Activated CD4-positive, alpha-beta T cell treated with anti-CD3 and anti-CD28 coated beads, Interleukin-10, Interleukin-2, amounts not matched to agents 100 ng/mL and 50 ng/mL, durations not matched to agents 16 hours and 8 hours (primary cell): ENCODE data around the gene OSTC.

Source experiments
- DNase-seq: peaks from one replicate; pipeline ENCODE4 v3.0.0-alpha.2; 2020

OSTC gene

DNA sequence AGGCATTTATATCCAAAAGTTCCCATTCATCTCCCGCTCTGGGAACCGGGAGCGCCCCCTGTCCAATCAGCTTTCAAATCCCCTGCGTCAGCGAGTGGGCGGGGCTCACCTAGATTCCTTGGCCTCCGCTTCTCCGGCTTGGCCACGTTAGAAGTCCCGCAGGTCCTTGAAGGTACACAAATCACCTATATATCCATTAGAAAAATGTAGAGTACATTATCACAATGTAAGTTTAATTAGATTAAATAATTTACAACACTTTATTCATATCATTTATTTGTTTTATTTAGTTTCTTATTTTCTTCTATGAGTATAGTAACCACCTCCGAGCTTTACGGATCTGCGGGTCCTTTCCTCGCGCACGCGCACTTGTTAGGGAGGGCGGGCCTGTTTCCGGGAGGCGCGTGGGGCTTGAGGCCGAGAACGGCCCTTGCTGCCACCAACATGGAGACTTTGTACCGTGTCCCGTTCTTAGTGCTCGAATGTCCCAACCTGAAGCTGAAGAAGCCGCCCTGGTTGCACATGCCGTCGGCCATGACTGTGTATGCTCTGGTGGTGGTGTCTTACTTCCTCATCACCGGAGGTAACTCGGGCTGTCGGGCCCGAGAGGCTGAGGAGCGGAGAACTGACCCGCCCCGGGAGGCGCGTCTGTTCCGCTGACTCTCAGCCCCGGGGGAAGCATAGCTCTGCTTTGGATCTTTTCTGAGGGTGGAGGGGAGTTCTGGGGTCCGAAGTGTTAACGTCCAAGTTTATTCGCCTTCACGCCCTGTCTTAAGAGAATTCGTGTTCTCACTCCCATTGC is at the start of gene OSTC:
Gene OSTC, plus strand, starts transcription at position 388 of the 802 bp plus-strand sequence. Its CDS starts 57 bp downstream, at position 445.
- peak; percentile 93 for DNase-seq

- no peak for DNase-seq
Measured at GRCh38 chr4:108601106-108601505, 49.3 kb upstream of the OSTC start.

- no peak for DNase-seq
Measured at GRCh38 chr4:108601532-108601931, 48.9 kb upstream of the OSTC start.

- DNase-seq = no peak
Measured at GRCh38 chr4:108602163-108602562, 48.2 kb upstream of the OSTC start.

DNA sequence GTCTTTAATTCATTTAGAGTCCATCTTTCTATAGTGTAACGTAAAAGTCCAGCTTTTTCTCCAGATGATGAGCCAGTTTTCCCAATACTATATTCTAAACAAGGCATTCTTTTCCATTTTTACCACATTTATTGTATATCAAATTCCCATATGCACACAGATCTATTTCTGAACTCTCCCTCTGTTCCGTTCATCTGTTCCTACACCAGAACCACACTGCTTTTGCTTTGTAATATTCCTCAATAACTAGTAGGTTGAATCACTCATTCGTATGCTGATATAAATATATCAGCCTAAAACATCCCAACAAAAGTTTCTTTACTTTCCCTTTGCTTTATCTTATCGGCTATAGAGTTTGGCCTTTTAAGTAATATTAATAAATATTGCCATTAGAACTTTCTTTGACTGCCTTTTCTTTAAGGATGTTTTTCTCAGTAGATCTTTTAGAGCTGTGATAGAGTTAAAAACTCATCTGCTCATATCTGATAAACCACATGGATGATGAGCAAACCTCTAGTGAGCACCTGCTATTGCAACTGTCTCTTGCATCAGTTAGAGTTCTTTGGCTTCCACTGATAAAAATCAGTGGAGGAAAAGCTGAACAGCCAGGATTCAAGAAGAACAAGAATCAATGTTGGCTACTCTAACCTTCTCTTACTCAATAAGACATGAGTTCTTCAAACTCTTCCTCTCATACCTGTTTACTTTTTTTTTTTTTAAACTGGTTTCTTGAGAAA is 43.2 kb upstream of the OSTC start:
- no peak for DNase-seq

DNA sequence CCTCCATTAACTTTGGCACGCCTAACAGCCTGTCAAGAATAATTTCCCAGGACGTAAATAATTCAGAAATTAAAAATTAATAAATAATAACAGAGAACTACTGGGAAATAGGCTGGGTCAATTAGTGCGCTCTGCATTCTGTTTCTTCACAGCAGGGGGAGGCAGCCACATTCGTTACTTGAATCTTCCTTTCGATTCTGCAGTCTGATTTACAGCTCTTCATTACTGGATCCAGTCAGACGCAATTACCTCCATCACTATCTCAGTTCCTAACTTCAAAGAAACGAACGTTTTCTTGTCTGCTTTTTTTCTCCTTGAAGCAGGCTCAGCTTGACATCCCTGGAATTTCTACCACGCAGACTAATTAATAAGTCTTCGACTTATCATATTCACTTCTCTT is 39.0 kb upstream of the OSTC start:
- no peak for DNase-seq

DNA sequence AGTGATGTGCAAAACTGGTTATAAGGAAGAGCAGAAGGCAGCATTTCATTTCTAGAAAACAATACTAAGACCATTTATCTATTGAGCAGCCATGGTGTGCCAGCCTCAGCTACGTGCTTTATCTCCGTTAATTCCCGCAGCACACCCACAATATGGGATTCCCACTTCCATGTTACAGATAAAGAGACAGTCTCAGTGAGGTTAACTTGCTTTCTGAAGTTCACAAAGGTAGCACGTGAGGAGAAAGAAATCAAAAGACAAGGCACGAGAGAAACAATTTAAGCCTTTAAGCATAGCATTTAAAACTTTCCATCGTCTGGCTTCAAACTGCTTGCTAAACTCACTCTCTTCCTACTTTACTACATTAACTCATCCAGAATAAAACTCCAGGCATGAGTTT is 38.0 kb upstream of the OSTC start:
- no peak for DNase-seq

DNA sequence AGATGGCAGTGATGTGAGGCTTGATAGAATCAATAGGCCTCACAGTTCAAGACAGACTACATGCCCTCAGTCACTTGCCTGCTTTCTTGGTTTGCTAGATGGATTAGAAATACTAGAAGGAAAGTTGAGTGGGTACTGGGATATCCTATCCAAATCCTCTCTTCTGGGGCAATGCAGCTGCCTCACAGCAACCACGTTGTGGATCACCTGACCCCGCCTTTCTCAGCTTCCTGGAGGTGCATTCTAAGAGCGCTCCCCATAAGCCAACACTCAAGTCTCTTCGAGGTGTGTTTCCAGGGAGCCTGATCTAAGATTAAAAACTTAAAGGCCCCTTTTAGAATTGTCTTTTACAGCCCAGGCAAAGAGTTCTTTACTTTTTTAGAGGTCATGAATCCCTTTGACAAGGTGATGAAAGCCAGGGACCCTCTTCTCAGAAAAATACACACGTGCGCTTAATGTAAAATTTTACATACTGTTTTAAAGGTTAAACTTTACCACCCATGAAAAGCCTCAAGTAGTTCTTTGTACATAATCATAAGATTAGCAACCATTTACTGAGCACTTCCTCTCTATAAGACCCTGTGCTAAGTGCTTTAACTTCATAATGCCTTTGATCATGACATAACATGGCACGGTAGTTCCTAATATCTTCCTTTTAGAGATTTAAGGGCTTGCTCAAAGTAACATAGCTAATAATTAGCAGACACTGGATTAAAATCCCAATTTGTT is 30.9 kb upstream of the OSTC start:
- DNase-seq = peak; percentile 65

GRCh38 chr4:108620101-108620932 is 30.1 kb upstream of the OSTC start, which contains the start of gene RPL34:
TSS of gene RPL34 (plus strand) at chr4:108620576. CDS start at chr4:108621960, 1,384 bp downstream.
- peak; percentile 98 for DNase-seq

DNA sequence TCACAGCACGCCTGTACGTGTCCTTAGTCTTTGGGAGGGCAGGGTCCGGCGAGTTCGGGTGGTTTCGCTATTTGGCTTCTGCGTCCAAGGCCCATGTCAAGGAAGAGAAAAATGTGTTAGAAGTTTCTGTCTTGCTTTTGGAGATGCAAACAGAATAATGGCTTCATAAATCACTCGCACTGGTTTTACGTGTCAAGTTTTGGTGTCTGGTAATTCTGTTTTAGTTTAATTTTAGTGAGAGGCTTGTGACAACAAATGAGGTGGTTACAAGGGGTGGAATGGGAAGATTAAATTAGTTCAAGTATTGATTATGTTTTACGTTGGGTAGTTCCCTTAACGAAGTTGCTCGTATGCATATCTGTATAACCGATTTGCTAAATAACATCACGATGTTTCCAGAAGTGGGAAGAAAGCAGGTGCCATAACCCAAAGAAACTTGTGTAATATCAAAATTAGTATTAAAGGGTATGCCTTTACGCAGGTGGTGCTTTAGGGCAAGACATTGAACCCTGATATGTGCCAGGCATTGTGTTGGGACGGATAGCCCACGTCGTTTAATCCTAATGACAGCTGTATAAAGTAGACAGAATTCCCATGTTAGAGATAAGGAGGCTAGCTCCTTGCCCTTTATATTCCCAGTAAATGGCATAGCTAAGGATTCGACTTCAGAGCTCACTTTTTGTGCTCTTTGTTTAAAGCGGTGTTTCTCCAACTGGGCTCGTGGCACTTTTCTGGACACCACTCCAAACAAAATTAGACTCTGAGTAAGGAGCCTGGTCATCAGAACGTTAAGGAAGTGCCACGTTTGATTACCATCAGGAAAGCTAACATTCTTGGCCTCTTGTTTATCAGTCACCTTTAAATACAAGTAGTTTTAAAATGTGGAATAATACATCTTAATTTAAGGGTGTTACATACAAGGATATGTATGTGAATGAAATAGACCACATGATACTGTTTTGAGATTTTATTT is 29.2 kb upstream of the OSTC start:
- DNase-seq = no peak

GRCh38 chr4:108622022-108622421 is 28.4 kb upstream of the OSTC start:
- peak; percentile 65 for DNase-seq

- DNase-seq = no peak
Measured at GRCh38 chr4:108622828-108623227, 27.6 kb upstream of the OSTC start.

DNA sequence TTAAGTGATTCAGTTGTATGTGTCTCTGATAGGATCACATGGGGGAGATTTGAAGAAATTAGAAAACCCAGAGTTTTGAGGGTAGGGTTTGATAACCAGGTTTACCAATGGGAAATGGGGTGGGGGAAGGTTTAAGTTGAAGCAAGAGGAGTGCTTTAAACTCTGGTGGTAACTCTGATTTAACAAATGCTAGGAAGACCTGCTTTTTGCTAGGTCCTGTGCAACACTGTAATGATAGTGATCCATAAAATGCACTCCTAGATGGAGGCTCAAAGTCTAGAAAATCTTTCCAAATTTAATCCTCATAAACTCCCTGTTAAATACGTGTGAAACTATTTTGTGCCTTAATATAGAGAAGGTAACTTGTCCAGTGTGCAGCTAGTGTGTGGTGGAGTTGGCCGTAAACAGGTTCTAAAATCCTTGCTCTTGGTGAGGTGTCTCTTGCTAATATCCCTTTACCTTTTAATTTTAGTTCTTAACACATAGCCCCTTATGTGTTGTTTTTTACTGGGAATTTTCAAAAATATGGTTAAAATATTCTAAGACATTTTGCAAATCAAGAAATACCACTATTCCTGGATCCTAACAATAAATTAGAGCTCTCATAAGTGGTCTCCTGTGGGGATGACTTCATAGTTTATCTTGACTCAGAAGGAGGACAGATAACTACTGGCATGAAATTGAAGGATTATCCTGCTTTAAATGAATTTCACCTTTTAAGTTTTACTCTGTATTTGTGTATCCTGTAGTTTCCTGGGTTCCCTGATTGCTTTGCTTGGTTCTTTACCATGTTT is 25.9 kb upstream of the OSTC start:
- no peak for DNase-seq

- no peak for DNase-seq
Measured at GRCh38 chr4:108626056-108626455, 24.3 kb upstream of the OSTC start.

DNA sequence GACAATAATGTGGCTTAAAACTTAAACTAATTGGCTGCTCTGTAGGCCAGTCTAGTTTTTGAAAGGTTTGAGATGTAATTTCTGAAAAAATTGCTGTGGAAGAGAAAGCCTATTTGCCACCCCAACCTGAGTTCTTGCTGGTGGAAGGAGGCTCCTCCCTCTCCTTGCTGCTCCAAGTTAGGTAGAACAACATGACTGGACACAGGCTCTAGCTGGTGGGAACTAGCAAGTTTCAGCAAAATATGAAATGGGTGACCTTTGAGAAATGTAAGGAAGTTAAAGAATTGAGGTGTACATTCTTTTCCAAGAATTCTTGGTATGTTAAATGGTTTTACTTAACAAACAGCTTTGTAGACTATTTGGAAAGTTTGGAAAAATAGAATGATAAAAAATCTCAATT is 22.0 kb upstream of the OSTC start:
- DNase-seq = no peak

- DNase-seq = no peak
Measured at GRCh38 chr4:108635070-108635655, 15.2 kb upstream of the OSTC start.

- no peak for DNase-seq
Measured at GRCh38 chr4:108636246-108636645, 14.2 kb upstream of the OSTC start.

- no peak for DNase-seq
Measured at GRCh38 chr4:108637856-108638255, 12.5 kb upstream of the OSTC start.

DNA sequence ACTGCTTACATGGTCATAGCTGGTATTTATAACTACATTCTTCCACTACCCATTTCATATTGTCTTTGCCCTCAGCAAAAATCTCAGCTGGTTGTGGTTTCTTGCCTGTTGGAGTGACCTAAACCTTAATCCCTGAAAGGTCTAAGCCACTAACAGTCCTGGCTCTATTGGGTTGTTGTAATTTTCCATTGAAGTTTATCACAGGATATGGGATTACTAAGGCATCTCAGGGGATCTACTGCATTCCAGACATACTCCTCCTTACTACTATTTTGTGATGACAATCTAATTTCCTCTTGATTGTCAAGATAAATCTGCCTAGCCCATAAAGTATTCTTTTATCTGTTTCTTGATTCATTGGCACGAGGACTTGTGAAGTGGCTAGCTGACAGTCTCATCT is 6.2 kb upstream of the OSTC start:
- no peak for DNase-seq

DNA sequence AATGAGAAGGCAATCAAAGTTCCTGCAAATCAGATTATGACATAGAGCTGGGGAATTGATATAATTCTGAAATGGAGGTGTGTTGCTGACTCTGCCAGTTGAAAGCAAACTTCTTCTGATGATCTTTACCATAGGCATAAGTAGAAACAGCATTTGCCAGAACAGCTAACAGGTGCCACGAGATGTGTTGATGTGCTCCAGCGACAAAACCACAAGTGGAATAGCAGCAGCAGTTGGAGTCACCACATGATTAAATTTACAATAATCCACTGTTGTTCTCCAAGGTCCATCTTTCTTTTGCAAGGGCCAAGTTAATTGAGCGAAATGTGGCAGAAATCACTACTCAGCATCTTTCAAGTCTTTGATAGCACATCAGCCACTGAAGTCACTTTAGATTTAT is 3.7 kb upstream of the OSTC start:
- no peak for DNase-seq
